Uterus (tissue), 4 donors: ENCODE data around the gene CPZ. TPM values are rescaled to one million over a fixed set of nuclear protein-coding genes. Genes with fewer than 3 reads are reported as not detected.

ENCODE experiments used
- DNase-seq, 2 donors: peaks; one replicate each; pipeline ENCODE4 v3.0.0-alpha.2; 2019 to 2020
- H3K27ac ChIP-seq, 2 donors: fragments of 200-600 bp; sonication (generic); 1 replicate in 1 of 2; 2 replicates in 1 of 2; pipeline ENCODE4 v1.5.1; 2016 to 2018
- H3K27me3 ChIP-seq, 2 donors: fragments of 200-600 bp; sonication (generic); one replicate each; pipeline ENCODE4 v1.5.1; 2018 to 2019; ENCODE audit warnings: control low read depth in 1 of 2
- H3K36me3 ChIP-seq, 2 donors: fragments of 200-600 bp; sonication (generic); one replicate each; pipeline ENCODE4 v1.5.1; 2019; ENCODE audit warnings: control low read depth in 1 of 2
- H3K4me1 ChIP-seq, 2 donors: fragments of 200-600 bp; sonication (generic); one replicate each; pipeline ENCODE4 v1.5.1; 2018 to 2019; ENCODE audit warnings: control low read depth in 1 of 2
- H3K4me3 ChIP-seq, 2 donors: fragments of 200-600 bp; sonication (generic); 1 replicate in 1 of 2; 2 replicates in 1 of 2; pipeline ENCODE4 v1.5.1; 2018 to 2019; ENCODE audit warnings: mild to moderate bottlenecking in 1 of 2
- H3K9me3 ChIP-seq, 2 donors: fragments of 200-600 bp; sonication (generic); one replicate each; pipeline ENCODE4 v1.5.1; 2019; ENCODE audit warnings: control low read depth in 1 of 2
- CTCF ChIP-seq, 4 experiments: fragments of 200-600 bp in 2 of 4; fragments of 450-650 bp in 2 of 4; sonication (generic) in 2 of 4; IDR thresholded peaks; one replicate each; pipeline ENCODE4 v1.5.1; 2016 to 2019; ENCODE audit warnings: antibody characterized with exemption in 4 of 4, mild to moderate bottlenecking in 2 of 4, moderate library complexity in 1 of 4
- POLR2A ChIP-seq, 2 donors: fragments of 450-650 bp; IDR thresholded peaks; one replicate each; pipeline ENCODE4 v1.6.1; 2016; ENCODE audit warnings: antibody characterized with exemption in 2 of 2, mild to moderate bottlenecking in 1 of 2, moderate library complexity in 1 of 2
- intact Hi-C: fragments of 100-400 bp; cut with DNase I; formaldehyde crosslinking; loops from one replicate; pipeline ENCODE4 v1.15.1; 2023; ENCODE audit warnings: low total_unique reads
- total RNA-seq, 4 donors: library from RNA; depleted of rRNA in 3 of 4; stranded (reverse); fragments of >200 nt in 3 of 4; gene quantifications; one replicate each; pipeline versions ENCODE4 v1.1.0 to v1.2.4, GENCODE V29; 2014 to 2023
- donor health status: DM: yes; HTN: yes; CAD: no.

Gene CPZ
- total RNA-seq, 4 donors from 2014 or later: 0.29 to 45.8 (median 5.4) TPM

GRCh38 chr4:8588196-8588470, 4.4 kb upstream of the CPZ start:
- Histone ChIP-seq H3K27ac (no peak overlapping the region), H3K9me3 (no peaks in the 10 kb centered on the region), H3K27me3 (no peaks in the 10 kb centered on the region), H3K4me1 (peaks cover 0 to 9% of the 10 kb centered on the region in 2 donors), H3K36me3 (no peaks in the 10 kb centered on the region), H3K4me3 (no peak overlapping the region)
- no peak for TF ChIP-seq CTCF (IDR thresholded peaks at IDR 0.05)
- TF ChIP-seq POLR2A (IDR thresholded peaks at IDR 0.05): no peak
- intact Hi-C loops: no loop called here
- DNase-seq: peak in 1 of 2 donors; percentile 1

- TF ChIP-seq POLR2A (IDR thresholded peaks at IDR 0.05) (no peak), CTCF (IDR thresholded peaks at IDR 0.05) (no peak)
- Histone ChIP-seq H3K27ac (no peak overlapping the region), H3K4me3 (no peak overlapping the region), H3K4me1 (peaks cover 0 to 11% of the 10 kb centered on the region in 2 donors), H3K9me3 (no peaks in the 10 kb centered on the region), H3K36me3 (no peaks in the 10 kb centered on the region), H3K27me3 (no peaks in the 10 kb centered on the region)
- no peak for DNase-seq
- intact Hi-C loops: no loop called here
These were observed 3.2 kb upstream of the CPZ start for GRCh38 chr4:8589336-8589735.

- TF ChIP-seq CTCF (IDR thresholded peaks at IDR 0.05) (no peak), POLR2A (IDR thresholded peaks at IDR 0.05) (no peak)
These were observed 2.6 kb upstream of the CPZ start for GRCh38 chr4:8589823-8590545.

GRCh38 chr4:8590546-8590880, 2.1 kb upstream of the CPZ start:
- Histone ChIP-seq H3K4me3 (no peak overlapping the region), H3K9me3 (no peaks in the 10 kb centered on the region), H3K27ac (no peak overlapping the region), H3K4me1 (peaks cover 0 to 11% of the 10 kb centered on the region in 2 donors), H3K27me3 (no peaks in the 10 kb centered on the region), H3K36me3 (no peaks in the 10 kb centered on the region)
- intact Hi-C loops: loop anchor here (10.0 kb wide), 1 partner anchor 126 kb away; no protein-coding TSS in a partner anchor
- DNase-seq: no peak
- TF ChIP-seq POLR2A (IDR thresholded peaks at IDR 0.05) (no peak), CTCF (IDR thresholded peaks at IDR 0.05) (no peak)

More at GRCh38 chr4:8589823-8590545, 2.6 kb upstream of the CPZ start:
- Histone ChIP-seq H3K27me3 (no peaks in the 10 kb centered on the region), H3K27ac (no peak overlapping the region), H3K4me3 (no peak overlapping the region), H3K4me1 (peaks cover 0 to 11% of the 10 kb centered on the region in 2 donors), H3K9me3 (no peaks in the 10 kb centered on the region), H3K36me3 (no peaks in the 10 kb centered on the region)
- no peak for DNase-seq
- intact Hi-C loops: loop anchor here (10.0 kb wide), 1 partner anchor 125 kb away; no protein-coding TSS in a partner anchor

GRCh38 chr4:8591114-8591513, 1.5 kb upstream of the CPZ start:
- Histone ChIP-seq H3K4me1 (peaks cover 0 to 11% of the 10 kb centered on the region in 2 donors), H3K27ac (no peak overlapping the region), H3K9me3 (no peaks in the 10 kb centered on the region), H3K4me3 (no peak overlapping the region), H3K27me3 (no peaks in the 10 kb centered on the region), H3K36me3 (no peaks in the 10 kb centered on the region)
- no peak for TF ChIP-seq POLR2A (IDR thresholded peaks at IDR 0.05)
- intact Hi-C loops: loop anchor here (10.0 kb wide), 1 partner anchor 126 kb away; no protein-coding TSS in a partner anchor
- DNase-seq: no peak
